ENCODE measurements around the gene ITPRIP. TPM values are rescaled to one million over a fixed set of nuclear protein-coding genes. Genes with fewer than 3 reads are reported as not detected.

The ITPRIP gene
- polyA plus RNA-seq, 1 donor (not counting 4 experiments of a cell fraction or from before 2014, with no cell fraction given) = 12.1 TPM

DNA sequence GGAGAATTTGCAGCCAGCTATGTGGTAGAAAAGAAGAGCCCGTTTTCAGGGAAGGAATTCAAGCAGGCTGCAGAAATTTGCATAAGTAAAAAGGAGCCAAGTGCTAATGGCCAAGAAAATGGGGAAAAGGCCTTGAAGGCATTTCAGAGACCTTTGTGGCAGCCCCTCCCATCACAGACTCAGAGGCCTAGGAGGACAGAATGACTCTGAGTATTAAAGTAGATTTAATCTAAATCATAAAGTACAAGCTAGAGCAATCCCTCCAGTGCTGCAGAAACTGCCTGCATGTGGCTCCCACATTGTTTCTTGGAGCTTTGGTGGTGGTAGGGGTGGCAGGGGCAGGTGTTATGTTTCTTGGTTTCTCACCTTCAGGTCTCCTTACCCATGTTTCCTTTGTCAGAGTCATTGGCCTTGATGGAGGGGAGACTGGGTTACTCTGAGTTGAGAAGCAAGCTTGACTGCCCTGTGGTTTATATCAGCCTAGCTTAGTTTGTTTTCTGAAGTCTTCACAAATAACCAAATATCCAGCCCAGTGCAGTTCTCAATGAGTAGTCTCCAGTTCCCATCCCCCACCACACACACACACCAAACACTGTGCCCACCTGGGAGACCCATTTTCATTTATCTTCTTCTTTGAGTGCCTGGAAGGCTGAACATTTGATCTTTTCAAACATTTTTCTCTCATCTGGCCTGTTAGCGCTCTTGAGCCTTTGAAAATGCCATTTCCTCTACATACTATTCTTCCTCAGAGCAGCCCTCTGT, 34.5 kb downstream of the ITPRIP start:
- Histone ChIP-seq H3K27ac (ENCODE audit: control insufficient read depth, insufficient read depth, low read length) (no peak overlapping the region), H3K79me2 (ENCODE audit: control insufficient read depth, insufficient read depth, low read length) (no peaks in the 10 kb centered on the region), H3K4me2 (ENCODE audit: control insufficient read depth, extremely low read depth, insufficient read depth, low read depth, low read length) (no peak overlapping the region), H2AFZ (ENCODE audit: control insufficient read depth, low read length) (no peak overlapping the region), H3K4me3 (ENCODE audit: control insufficient read depth in 2 of 3, extremely low read depth in 1 of 3, insufficient read depth in 2 of 3, low read depth in 1 of 3, low read length in 3 of 3) (no peak overlapping the region), H4K20me1 (ENCODE audit: control insufficient read depth, extremely low read depth, insufficient read depth, low read length) (no peaks in the 10 kb centered on the region), H3K9ac (ENCODE audit: control insufficient read depth, extremely low read depth, insufficient read depth, low read length) (no peak overlapping the region), H3K27me3 (ENCODE audit: control insufficient read depth, extremely low read depth, insufficient read depth, low read length) (no peaks in the 10 kb centered on the region), H3K9me3 (ENCODE audit: control insufficient read depth, low read depth, low read length) (no peaks in the 10 kb centered on the region), H3K9me1 (ENCODE audit: control insufficient read depth, extremely low read depth, insufficient read depth, low read length) (no peaks in the 10 kb centered on the region), H3K36me3 (ENCODE audit: control insufficient read depth in 2 of 2, extremely low read depth in 1 of 2, insufficient read depth in 2 of 2, low read length in 2 of 2) (peaks cover 2 to 7% of the 10 kb centered on the region in 2 experiments), H3K4me1 (ENCODE audit: control insufficient read depth, extremely low read depth, insufficient read depth, low read length) (peaks cover 15% of the 10 kb centered on the region)
- no peak for FAIRE-seq
- dilution Hi-C loops (cut with MboI; ENCODE audit: extremely low pct_ligation_motif_present, low sequenced_read_pairs) = no loop called here
- no peak for DNase-seq (ENCODE audit: low read depth, low spot score)
- TF ChIP-seq, protein P1, sequence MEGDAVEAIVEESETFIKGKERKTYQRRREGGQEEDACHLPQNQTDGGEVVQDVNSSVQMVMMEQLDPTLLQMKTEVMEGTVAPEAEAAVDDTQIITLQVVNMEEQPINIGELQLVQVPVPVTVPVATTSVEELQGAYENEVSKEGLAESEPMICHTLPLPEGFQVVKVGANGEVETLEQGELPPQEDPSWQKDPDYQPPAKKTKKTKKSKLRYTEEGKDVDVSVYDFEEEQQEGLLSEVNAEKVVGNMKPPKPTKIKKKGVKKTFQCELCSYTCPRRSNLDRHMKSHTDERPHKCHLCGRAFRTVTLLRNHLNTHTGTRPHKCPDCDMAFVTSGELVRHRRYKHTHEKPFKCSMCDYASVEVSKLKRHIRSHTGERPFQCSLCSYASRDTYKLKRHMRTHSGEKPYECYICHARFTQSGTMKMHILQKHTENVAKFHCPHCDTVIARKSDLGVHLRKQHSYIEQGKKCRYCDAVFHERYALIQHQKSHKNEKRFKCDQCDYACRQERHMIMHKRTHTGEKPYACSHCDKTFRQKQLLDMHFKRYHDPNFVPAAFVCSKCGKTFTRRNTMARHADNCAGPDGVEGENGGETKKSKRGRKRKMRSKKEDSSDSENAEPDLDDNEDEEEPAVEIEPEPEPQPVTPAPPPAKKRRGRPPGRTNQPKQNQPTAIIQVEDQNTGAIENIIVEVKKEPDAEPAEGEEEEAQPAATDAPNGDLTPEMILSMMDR (optimal IDR thresholded peaks at IDR 0.05 in 1 of 3, IDR thresholded peaks at IDR 0.05 in 1 of 3, conservative IDR thresholded peaks at IDR 0.05 in 1 of 3; ENCODE audit: extremely low read depth in 1 of 3, insufficient read depth in 2 of 3, low read length in 3 of 3) = no peak
- no peak for TF ChIP-seq EZH2 (IDR thresholded peaks at IDR 0.05; ENCODE audit: low read length)

DNA sequence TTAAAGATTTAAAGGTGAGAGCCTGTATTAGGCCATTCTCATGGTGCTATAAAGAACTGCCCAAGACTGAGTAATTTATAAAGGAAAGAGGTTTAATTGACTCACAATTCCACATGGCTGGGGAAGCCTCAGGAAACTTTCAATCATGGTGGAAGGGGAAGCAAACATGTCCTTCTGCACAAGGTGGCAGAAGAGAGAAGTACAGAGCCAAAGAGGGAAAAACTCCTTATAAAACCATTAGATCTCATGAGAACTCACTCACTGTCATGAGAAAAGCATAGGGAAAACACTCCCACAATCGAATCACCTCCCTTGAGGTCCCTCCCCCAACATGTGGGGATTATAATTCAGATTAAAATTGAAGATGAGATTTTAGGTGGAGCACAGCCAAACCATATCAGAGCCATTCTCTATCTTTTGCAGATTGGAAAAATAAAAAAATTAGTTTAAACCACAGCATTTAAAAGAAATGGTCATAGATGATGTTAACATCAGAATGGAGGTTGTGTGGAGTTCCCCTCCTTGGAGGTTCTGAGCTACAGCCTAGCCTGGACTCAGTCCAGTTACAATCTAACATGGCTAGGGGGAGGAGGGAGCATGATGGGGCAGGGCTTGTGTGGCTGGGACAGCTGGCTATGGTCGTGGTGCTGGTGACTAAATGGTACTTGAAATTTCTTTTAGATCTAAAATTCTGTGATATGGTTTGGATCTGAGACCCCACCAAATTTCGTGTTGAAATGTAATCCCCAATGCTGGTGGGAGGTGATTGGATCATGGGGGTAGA, 36.2 kb downstream of the ITPRIP start:
- Histone ChIP-seq H4K20me1 (ENCODE audit: control insufficient read depth, extremely low read depth, insufficient read depth, low read length) (no peaks in the 10 kb centered on the region), H3K36me3 (ENCODE audit: control insufficient read depth in 2 of 2, extremely low read depth in 1 of 2, insufficient read depth in 2 of 2, low read length in 2 of 2) (peaks cover 2 to 7% of the 10 kb centered on the region in 2 experiments), H3K27me3 (ENCODE audit: control insufficient read depth, extremely low read depth, insufficient read depth, low read length) (no peaks in the 10 kb centered on the region), H3K9me3 (ENCODE audit: control insufficient read depth, low read depth, low read length) (no peaks in the 10 kb centered on the region), H3K4me2 (ENCODE audit: control insufficient read depth, extremely low read depth, insufficient read depth, low read depth, low read length) (no peak overlapping the region), H3K9ac (ENCODE audit: control insufficient read depth, extremely low read depth, insufficient read depth, low read length) (no peak overlapping the region), H3K4me3 (ENCODE audit: control insufficient read depth in 2 of 3, extremely low read depth in 1 of 3, insufficient read depth in 2 of 3, low read depth in 1 of 3, low read length in 3 of 3) (no peak overlapping the region), H2AFZ (ENCODE audit: control insufficient read depth, low read length) (no peak overlapping the region), H3K4me1 (ENCODE audit: control insufficient read depth, extremely low read depth, insufficient read depth, low read length) (peaks cover 15% of the 10 kb centered on the region), H3K79me2 (ENCODE audit: control insufficient read depth, insufficient read depth, low read length) (no peaks in the 10 kb centered on the region), H3K9me1 (ENCODE audit: control insufficient read depth, extremely low read depth, insufficient read depth, low read length) (no peaks in the 10 kb centered on the region), H3K27ac (ENCODE audit: control insufficient read depth, insufficient read depth, low read length) (no peak overlapping the region)
- DNase-seq (ENCODE audit: low read depth, low spot score) = no peak
- no peak for FAIRE-seq
- dilution Hi-C loops (cut with MboI; ENCODE audit: extremely low pct_ligation_motif_present, low sequenced_read_pairs) = no loop called here
- no peak for TF ChIP-seq EZH2 (IDR thresholded peaks at IDR 0.05; ENCODE audit: low read length)
- TF ChIP-seq, protein P1 (optimal IDR thresholded peaks at IDR 0.05 in 1 of 3, IDR thresholded peaks at IDR 0.05 in 1 of 3, conservative IDR thresholded peaks at IDR 0.05 in 1 of 3; ENCODE audit: extremely low read depth in 1 of 3, insufficient read depth in 2 of 3, low read length in 3 of 3) = no peak
